HG02885 (cell line): Measurements from ENCODE around the gene PCDHB16.
"Not testable (repeated sequence)": the region's sequence is repeated elsewhere in the genome, so short reads cannot be mapped to it uniquely, and the experiment has no call there.

ENCODE experiments used
- ATAC-seq: cut with Tn5 transposase; IDR thresholded peaks from one replicate; pipeline ENCODE4 v1.9.1; 2021; ENCODE audit warnings: mild to moderate bottlenecking; ENCODE audit not compliant: unreplicated experiment, poor library complexity

PCDHB16 gene

DNA sequence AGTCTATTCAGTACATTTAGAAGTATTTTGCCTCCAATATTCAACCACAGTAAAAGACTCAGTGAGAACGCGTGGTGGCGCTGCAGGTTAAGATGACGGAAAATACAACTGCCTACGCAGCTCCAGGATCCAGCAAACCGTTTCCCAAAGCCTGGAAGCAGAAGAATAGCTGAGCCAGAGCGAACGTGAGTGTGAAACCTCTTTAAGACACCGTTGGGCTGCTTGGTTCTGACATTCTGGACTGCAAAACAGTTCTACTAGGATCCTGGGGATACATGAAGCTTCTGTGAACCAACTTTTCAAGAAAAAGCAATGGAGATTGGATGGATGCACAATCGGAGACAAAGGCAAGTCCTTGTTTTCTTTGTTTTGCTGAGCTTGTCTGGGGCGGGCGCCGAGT is at the start of gene PCDHB16:
TSS of gene PCDHB16 (plus strand) at position 140 of the 400 bp plus-strand sequence. CDS start at position 313, 173 bp downstream.
- ATAC-seq, result no peak

DNA sequence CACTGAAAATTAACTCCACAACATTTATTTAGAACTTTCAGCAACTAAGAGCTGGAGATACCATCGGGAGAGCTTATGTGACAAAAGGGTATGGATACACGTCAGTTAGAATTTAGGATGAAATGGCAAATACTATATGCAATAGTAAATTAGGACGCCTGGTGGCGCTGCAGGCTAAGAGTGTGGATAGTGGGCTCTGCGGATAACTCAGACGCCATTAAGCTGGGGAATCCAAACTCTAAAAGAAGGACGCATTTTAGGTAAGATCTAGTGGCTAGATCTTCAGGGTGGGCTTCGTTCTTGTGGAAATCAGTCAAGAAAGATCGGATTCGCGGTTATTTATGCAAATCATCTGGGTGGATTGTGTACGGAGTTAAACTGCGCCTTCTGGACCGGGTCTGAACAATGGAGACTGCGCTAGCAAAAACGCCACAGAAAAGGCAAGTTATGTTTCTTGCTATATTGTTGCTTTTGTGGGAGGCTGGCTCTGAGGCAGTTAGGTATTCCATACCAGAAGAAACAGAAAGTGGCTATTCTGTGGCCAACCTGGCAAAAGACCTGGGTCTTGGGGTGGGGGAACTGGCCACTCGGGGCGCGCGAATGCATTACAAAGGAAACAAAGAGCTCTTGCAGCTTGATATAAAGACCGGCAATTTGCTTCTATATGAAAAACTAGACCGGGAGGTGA is 47.0 kb upstream of the PCDHB16 start, which contains the start of gene PCDHB5:
TSS of gene PCDHB5 (plus strand) at position 177 of the 688 bp plus-strand sequence. CDS start at position 406, 229 bp downstream.
- no peak for ATAC-seq

DNA sequence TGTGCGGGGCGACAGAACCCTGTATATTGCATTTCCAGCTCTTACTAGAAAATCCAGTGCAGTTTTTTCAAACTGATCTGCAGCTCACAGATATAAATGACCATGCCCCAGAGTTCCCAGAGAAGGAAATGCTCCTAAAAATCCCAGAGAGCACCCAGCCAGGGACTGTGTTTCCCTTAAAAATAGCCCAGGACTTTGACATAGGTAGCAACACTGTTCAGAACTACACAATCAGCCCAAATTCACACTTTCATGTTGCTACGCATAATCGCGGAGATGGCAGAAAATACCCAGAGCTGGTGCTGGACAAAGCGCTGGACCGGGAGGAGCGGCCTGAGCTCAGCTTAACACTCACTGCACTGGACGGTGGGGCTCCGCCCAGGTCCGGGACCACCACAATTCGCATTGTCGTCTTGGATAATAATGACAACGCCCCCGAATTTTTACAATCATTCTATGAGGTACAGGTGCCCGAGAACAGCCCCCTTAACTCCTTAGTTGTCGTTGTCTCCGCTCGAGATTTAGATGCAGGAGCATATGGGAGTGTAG is 46.4 kb upstream of the PCDHB16 start:
- ATAC-seq, result no peak

DNA sequence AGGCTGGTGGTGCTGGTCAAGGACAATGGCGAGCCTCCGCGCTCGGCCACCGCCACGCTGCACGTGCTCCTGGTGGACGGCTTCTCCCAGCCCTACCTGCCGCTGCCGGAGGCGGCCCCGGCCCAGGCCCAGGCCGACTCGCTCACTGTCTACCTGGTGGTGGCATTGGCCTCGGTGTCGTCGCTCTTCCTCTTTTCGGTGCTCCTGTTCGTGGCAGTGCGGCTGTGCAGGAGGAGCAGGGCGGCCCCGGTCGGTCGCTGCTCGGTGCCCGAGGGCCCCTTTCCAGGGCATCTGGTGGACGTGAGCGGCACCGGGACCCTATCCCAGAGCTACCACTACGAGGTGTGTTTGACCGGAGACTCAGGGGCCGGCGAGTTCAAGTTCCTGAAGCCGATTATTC is 44.8 kb upstream of the PCDHB16 start:
- ATAC-seq, result not testable (repeated sequence)

DNA sequence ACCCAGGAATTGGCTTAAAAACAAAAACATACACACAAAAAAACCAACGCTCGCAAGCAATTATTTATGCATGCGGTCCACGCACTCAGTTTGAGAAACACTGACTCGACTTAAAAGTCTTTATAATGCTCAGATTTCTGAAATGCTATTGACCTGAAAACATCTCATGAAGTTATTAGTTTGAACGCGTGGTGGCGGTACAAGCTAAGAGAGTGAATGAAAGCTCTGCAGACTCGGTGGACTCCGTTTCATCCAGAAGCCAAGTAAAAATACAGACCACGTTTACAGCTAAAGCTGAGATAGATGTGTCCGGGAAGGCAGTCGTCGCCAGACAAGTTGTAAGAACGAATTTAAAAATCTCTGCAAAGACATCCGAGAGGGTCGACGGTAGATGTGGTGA is 32.4 kb upstream of the PCDHB16 start, which contains the start of gene PCDHB6:
TSS of gene PCDHB6 (plus strand) at position 246 of the 400 bp plus-strand sequence. CDS start 201 bp downstream, outside the sequence.
- ATAC-seq, result no peak

DNA sequence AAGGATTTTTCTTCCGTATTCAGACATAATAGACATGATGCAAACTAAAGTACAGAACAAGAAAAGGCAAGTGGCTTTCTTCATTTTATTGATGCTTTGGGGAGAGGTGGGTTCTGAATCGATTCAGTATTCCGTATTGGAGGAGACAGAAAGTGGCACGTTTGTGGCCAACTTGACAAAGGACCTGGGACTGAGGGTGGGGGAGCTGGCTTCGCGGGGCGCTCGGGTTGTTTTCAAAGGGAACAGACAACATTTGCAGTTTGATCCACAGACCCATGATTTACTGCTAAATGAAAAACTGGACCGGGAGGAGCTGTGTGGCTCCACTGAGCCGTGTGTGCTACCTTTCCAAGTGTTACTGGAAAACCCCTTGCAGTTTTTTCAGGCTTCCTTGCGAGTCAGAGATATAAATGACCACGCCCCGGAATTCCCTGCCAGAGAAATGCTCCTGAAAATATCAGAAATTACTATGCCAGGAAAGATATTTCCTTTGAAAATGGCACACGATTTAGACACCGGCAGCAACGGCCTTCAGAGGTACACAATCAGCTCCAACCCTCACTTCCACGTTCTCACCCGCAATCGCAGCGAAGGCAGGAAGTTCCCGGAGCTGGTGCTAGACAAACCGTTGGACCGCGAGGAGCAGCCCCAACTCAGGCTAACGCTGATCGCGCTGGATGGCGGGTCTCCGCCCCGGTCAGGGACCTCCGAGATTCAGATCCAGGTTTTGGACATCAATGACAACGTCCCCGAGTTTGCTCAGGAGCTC is 31.8 kb upstream of the PCDHB16 start:
- no peak for ATAC-seq

DNA sequence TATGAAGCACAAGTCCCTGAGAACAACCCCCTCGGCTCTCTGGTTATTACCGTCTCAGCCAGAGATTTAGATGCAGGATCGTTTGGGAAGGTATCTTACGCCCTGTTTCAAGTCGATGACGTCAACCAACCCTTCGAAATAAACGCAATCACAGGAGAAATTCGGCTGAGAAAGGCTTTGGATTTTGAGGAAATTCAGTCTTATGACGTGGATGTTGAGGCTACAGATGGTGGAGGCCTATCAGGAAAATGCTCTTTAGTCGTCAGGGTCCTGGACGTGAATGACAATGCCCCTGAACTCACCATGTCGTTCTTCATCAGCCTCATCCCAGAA is 31.2 kb upstream of the PCDHB16 start:
- no peak for ATAC-seq

DNA sequence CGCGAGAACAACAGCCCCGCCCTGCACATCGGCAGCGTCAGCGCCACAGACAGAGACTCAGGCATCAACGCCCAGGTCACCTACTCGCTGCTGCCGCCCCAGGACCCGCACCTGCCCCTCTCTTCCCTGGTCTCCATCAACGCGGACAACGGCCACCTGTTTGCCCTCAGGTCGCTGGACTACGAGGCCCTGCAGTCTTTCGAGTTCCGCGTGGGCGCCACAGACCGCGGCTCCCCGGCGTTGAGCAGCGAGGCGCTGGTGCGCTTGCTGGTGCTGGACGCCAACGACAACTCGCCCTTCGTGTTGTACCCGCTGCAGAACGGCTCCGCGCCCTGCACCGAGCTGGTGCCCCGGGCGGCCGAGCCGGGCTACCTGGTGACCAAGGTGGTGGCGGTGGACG is 30.6 kb upstream of the PCDHB16 start:
- ATAC-seq, result not testable (repeated sequence)

DNA sequence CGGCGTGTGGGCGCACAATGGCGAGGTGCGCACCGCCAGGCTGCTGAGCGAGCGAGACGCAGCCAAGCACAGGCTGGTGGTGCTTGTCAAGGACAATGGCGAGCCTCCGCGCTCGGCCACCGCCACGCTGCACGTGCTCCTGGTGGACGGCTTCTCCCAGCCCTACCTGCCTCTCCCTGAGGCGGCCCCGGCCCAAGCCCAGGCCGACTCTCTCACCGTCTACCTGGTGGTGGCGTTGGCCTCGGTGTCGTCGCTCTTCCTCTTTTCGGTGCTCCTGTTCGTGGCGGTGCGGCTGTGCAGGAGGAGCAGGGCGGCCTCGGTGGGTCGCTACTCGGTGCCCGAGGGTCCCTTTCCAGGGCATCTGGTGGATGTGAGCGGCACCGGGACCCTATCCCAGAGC is 30.1 kb upstream of the PCDHB16 start:
- ATAC-seq, result not testable (repeated sequence)

DNA sequence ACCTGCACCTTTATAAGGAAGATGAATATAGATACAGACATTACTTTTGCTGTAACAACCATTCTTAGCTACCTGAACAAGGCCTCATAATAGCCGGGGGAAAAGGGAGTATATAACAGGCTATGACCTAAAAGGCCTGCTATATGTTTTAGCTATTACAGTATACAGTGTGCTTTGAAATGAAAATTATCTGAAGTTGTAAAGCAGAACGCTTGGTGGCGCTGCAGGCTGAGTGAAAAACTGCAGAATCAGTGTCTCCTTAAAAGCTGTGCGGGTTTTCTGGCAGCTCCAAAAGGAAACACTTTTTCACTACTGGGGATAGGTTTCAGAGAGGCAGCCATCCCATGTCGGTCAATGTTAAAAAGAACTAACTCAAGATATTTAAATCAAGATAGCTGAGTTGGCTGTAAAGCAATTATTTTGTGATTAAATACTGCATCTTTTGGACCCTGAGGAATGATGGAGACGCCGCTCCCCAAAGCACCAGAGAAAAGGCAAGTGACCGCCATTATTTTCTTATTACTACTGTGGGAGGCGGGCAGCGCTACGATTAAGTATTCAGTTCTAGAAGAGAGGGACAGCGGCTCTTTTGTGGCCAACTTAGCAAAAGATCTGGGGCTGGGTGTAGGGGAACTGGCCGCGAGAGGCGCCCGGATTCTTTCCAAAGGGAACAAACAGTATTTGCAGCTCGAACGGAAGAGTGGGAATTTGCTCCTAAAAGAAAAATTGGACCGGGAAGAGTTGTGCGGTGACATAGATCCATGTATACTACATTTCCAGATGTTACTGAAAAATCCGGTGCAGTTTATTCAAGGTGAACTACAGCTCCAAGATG is 26.4 kb upstream of the PCDHB16 start:
- no peak for ATAC-seq

DNA sequence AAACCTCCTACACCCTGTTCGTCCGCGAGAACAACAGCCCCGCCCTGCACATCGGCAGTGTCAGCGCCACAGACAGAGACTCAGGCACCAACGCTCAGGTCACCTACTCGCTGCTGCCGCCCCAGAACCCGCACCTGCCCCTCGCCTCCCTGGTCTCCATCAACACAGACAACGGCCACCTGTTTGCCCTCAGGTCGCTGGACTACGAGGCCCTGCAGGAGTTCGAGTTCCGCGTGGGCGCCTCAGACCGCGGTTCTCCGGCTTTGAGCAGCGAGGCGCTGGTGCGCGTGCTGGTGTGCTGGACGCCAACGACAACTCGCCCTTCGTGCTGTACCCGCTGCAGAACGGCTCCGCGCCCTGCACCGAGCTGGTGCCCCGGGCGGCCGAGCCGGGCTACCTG is 24.8 kb upstream of the PCDHB16 start:
- ATAC-seq, result not testable (repeated sequence)

DNA sequence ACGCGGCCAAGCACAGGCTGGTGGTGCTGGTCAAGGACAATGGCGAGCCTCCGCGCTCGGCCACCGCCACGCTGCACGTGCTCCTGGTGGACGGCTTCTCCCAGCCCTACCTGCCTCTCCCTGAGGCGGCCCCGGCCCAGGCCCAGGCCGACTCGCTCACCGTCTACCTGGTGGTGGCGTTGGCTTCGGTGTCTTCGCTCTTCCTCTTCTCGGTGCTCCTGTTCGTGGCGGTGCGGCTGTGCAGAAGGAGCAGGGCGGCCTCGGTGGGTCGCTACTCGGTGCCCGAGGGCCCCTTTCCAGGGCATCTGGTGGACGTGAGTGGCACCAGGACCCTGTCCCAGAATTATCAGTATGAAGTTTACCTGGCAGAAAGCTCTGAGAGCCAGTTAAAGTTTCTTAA is 24.3 kb upstream of the PCDHB16 start:
- not testable (repeated sequence) for ATAC-seq

DNA sequence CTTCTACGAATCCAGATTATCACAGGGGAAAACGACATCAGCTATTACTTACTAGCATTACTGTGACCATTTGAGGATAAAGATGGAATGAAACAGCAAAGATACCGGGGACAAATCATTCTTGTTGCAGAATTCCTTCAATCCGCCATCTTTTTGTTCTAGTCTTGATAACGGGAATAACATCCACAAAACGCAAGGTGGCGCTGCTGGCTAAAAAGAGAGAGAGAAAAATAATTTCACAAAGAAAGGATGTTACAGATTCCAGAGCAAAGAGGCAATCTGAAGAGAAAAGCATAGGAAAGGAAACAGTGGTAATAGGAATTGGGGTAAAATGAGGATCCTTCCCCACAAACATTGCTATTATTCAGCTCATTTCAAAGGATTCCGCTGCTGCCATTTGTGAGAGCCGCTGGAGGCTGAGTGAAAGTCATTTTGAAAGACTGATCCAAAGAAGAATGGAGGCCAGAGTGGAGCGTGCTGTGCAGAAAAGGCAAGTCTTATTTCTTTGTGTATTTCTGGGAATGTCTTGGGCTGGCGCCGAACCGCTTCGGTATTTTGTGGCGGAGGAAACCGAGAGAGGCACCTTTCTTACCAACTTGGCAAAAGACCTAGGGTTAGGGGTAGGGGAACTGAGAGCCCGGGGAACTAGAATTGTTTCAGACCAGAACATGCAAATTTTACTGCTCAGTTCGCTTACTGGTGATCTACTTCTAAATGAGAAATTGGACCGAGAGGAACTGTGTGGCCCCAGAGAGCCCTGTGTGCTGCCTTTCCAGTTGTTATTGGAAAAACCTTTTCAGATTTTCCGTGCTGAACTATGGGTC is 9.6 kb upstream of the PCDHB16 start, which contains the start of gene PCDHB7:
TSS of gene PCDHB7 (plus strand) at position 264 of the 824 bp plus-strand sequence. CDS start at position 456, 192 bp downstream.
- ATAC-seq, result no peak

DNA sequence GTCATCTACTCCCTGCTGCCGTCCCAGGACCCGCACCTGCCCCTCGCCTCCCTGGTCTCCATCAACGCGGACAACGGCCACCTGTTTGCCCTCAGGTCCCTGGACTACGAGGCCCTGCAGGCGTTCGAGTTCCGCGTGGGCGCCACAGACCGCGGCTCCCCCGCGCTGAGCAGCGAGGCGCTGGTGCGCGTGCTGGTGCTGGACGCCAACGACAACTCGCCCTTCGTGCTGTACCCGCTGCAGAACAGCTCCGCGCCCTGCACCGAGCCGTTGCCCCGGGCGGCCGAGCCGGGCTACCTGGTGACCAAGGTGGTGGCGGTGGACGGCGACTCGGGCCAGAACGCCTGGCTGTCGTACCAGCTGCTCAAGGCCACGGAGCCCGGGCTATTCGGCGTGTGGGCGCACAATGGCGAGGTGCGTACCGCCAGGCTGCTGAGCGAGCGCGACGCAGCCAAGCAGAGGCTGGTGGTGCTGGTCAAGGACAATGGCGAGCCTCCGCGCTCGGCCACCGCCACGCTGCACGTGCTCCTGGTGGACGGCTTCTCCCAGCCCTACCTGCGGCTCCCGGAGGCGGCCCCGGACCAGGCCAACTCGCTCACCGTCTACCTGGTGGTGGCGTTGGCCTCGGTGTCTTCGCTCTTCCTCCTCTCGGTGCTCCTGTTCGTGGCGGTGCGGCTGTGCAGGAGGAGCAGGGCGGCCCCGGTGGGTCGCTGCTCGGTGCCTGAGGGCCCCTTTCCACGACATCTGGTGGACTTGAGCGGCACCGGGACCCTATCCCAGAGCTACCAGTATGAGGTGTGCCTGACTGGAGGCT is 7.7 kb upstream of the PCDHB16 start:
- not testable (repeated sequence) for ATAC-seq

DNA sequence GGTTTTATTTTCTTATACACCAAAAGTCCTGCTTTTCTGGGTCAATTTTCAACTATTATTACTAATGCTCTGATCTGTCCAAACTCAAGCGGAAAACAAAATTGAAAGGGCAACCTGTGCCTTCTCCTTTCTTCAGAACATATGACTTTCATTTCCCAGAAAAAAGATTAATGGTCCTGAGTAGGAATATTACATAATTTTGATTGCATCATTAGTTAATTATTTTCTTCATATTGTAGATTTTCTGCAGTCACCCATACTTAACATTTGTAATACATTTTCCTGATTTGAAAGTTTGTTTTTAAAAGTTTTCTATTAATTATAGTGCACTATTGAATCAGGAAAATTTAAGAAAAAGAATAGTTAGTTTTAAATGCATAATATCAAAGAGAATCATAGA is 6.3 kb upstream of the PCDHB16 start:
- no peak for ATAC-seq

DNA sequence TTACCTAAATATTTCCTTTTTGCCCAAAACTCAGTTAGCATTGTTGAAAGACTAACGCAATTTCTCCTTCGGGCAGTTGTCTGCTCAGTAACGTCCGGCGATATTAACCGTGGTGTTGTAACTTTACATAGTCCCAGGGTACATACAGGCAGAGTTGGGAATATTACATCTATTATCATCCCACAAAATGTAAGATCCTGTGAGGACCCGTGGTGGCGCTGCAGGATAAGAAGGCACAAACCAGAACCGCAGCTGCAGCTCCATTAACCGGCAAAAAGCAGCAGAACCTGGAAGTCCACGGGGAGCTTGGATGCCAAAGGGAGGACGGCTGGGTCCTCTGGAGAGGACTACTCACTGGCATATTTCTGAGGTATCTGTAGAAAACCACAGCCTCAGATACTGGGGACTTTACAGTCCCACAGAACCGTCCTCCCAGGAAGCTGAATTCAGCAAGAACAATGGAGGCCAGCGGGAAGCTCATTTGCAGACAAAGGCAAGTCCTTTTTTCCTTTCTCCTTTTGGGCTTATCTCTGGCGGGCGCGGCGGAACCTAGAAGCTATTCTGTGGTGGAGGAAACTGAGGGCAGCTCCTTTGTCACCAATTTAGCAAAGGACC is 4.5 kb upstream of the PCDHB16 start, which contains the start of gene PCDHB8:
TSS of gene PCDHB8 (plus strand) at position 214 of the 615 bp plus-strand sequence. CDS start at position 459, 245 bp downstream.
- not testable (repeated sequence) for ATAC-seq

DNA sequence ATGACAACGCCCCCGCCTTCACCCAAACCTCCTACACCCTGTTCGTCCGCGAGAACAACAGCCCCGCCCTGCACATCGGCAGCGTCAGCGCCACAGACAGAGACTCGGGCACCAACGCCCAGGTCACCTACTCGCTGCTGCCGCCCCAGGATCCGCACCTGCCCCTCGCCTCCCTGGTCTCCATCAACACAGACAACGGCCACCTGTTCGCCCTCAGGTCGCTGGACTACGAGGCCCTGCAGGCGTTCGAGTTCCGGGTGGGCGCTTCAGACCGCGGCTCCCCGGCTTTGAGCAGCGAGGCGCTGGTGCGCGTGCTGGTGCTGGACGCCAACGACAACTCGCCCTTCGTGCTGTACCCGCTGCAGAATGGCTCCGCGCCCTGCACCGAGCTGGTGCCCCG is 2.8 kb upstream of the PCDHB16 start:
- ATAC-seq, result not testable (repeated sequence)

DNA sequence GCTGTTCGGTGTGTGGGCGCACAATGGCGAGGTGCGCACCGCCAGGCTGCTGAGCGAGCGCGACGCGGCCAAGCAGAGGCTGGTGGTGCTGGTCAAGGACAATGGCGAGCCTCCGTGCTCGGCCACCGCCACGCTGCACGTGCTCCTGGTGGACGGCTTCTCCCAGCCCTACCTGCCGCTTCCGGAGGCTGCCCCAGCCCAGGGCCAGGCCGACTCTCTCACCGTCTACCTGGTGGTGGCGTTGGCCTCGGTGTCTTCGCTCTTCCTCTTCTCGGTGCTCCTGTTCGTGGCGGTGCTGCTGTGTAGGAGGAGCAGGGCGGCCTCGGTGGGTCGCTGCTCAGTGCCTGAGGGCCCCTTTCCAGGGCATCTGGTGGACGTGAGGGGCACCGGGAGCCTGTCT is 2.3 kb upstream of the PCDHB16 start:
- ATAC-seq, result not testable (repeated sequence)
